ENCODE measurements around the gene JAG2.

Gene JAG2

GRCh38 chr14:105181549-105182295 is 13.1 kb upstream of the JAG2 start:
- DNase-seq, result no peak

GRCh38 chr14:105180592-105181548 is 12.3 kb upstream of the JAG2 start, which contains the start of gene NUDT14:
Gene NUDT14 (minus strand): TSS chr14:105181312. CDS start chr14:105181209, 103 bp downstream.
- DNase-seq, result peak in 7 of 14 donors; percentile 11 to 67 (median 41)

DNA sequence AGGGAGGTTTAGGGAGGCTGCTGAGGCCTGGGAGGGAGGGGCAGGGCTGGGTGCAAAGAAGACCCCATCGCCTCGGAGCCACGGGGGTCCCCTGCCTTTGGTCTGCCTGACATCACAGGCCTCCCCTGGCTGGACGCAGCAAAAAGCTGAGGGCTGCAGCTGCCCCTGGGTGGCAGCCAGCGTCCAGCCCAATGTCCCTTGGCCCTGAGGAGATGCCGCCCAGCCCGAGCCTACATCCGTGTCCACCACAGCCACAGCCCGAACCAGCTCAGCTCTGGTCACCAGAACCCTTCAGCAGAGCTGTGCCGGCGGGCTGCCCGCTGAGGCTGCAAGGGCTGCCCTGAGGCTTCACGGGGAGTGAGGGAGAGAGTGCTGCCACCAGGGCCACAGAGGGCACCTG is 10.6 kb upstream of the JAG2 start:
- no peak for DNase-seq

DNA sequence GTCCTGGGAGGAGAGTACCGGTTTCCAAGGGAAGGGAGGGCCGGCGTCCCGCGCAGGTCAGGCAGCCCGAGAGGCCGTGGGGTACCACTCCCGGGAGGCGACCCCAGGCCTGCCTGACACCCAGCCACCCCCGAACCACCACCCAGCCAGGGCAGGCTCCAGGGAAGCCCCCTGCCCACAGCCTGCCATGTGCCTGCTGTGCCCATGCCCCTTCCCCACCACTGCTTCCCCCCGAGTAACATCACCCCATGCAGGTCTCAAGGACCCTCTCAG is 10.2 kb upstream of the JAG2 start:
- no peak for DNase-seq

DNA sequence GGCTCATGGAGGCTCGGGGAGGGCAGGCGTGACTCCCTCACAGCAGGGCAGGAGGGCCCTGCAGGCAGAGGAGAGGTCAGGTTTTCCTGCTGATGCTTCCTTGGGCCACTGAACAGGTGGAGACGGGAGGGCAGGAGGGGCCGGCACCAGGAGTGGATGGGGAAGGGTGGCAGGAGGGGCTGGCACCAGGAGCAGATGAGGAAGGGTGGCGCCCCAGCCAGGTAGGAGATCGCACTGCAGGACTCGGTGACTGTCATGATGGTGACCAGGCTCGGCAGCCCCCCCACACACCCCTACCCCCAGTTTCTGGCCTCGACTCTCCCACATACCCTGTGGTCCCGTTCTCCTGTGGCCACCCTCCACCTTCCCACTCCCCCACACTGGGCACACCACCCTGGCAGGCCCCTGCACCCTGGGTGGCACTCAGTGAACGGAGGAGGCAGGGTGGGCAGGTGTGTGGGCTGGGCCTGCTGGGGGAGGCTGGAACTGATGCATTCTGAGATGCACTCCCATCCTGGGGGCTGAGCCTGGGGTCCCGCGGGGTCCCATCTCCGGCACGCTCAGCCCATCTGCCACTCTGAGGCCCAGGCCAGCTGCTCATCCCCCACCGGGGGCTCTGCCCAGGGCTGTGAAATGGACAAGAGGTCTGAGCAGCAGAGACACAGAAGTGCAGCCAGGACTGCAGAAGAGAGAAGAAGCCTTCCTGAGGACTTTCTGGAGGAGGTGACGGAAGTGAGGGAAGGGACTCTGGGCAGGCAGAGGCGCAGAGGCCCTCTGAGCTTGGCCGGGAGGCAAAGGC is 9.7 kb upstream of the JAG2 start:
- no peak for DNase-seq

DNA sequence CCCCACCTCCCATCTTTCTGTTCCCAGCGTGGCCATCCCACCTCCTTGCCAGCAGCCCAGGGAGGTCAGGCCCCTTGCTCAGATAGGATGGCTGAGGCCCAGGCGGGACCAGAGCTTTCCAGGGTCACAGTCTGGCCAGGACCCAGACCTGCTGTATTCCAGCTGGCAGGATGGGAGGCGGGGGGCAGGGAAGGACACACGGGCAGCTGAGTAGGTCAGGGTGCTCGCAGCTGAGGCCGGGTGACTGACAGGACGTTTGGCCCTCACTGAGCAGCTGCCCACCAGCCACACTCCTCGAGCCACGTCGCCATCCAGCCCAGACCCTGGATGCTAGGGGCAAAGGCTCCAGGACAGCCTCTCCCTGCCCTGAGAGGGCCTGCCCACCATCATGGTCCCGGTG is 8.5 kb upstream of the JAG2 start:
- no peak for DNase-seq

DNA sequence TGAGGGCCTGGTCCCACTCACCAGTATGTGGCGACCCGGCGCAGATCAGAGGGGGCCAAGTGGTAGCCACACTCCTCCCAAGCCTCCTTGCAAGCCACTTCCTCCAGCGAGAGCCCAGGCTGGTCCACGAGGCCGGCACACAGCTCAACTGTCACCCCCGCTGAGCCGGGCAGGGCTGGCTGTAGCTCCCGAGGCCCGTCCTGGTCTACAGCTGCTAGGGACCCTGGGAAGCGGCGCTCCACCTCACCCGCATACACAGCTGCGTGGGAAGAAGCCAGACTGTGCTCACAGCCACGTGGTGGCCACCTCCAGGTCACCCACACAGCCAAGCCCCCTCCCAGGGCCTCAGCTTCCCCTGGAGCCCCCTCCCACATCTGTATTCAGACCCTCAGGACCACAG is 7.9 kb upstream of the JAG2 start:
- DNase-seq, result no peak

- peak in 1 of 14 donors; percentile 20 for DNase-seq
Measured at GRCh38 chr14:105173901-105174894, 5.6 kb upstream of the JAG2 start.

GRCh38 chr14:105173145-105173544 is 4.6 kb upstream of the JAG2 start:
- DNase-seq, result no peak

- DNase-seq, result no peak
Measured at GRCh38 chr14:105172476-105172875, 3.9 kb upstream of the JAG2 start.

- no peak for DNase-seq
Measured at GRCh38 chr14:105171004-105171673, 2.6 kb upstream of the JAG2 start.

DNA sequence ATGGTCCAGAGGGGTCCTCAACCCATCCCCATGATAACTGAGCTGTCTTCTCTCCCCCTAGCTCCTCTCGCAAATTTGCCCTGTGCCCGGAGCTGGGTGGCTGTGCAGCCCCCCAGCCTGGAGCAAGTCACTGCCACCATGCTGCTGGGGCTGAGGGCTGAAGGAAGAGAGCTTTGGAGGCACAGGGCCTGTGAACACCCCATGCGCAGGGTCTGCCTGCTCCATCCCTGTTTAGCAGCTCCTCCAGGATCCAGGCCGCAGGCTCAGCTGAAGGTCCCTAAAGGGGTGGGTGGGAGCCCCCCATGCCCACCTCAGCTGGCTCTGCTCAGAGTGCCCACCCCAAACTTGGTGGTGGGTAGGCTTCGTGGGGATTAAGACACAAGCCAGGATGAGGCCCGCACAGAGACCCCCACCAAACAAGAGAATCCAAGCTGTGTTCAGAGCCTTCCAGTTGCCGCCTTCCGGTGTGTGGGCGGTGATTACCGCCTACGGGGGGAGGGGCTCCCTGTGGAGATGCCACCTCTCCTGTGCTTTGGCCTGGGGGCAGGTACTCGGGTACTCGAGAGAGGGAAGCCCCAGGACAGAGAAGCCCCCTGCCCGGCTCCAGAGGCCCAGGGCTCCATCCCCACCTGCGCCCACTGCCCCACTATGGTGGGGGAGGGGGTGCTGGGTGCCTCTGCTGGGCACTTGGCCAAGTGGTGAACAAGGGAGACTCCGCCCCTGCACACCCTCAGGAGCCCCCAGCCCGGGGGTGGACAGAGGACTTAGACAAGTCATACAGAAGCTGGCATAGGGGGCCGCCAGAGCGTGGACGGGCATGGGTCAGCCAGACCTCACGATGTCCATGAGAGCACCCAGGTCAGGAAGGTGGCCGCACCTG is 1.4 kb upstream of the JAG2 start:
- no peak for DNase-seq

GRCh38 chr14:105168979-105169507 is 467 bp upstream of the JAG2 start:
- no peak for DNase-seq

- no peak for DNase-seq
Measured at GRCh38 chr14:105168093-105168420, 519 bp downstream of the JAG2 start.

- DNase-seq, result no peak
Measured at GRCh38 chr14:105167303-105168092, 1.1 kb downstream of the JAG2 start.

DNA sequence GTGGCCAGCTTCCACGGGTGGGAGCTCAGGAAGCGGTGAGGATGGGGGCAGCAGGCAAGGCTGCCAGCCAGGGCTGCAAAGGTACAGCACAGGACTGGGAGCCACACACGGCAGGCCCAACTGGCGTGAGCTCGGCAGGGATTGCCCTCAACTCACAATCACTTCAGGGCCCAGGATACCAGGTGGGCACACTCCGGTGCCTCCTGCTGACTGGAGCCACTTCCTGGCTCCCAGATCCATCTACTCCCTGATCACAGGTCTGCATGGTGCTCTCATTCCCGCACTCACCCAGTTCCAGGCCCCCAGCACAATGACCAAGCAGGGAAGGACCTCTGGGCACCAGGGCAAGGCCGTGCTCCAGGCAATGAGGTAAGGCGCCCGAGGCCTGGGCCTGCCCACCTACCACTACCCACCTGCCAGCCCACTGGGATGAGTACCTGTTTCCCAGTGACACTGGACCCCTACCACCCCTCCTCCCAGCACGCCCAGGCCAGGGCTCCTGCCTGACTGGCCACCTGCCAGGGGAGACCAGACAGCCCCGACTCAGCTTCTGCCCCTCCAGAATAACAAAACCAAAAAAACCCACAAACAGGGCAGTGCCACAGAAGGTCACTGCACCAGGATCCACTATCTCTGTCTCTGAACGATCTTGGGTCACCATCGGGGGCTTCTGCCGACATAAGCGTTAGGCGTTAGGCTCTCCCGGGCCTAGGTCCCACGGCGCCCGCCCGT is 1.8 kb downstream of the JAG2 start:
- DNase-seq, result no peak

- peak in 1 of 14 donors; percentile 46 for DNase-seq
Measured at GRCh38 chr14:105165761-105166485, 2.7 kb downstream of the JAG2 start.

All from C1 segment of cervical spinal cord (tissue), 14 donors.